Heart left ventricle (tissue), 13 donors: Measurements from ENCODE around the gene MPRIP.

Source experiments
- CTCF ChIP-seq, 12 donors: fragments of 200-600 bp; sonication (generic) in 4 of 12; IDR thresholded peaks; one replicate each; pipeline versions ENCODE4 v1.5.0 to v1.8.0; 2018 to 2022; ENCODE audit warnings: antibody characterized with exemption in 12 of 12, mild to moderate bottlenecking in 5 of 12
- POLR2A ChIP-seq, 2 donors: fragments of 450-650 bp; IDR thresholded peaks; one replicate each; pipeline ENCODE4 v1.6.1; 2017; ENCODE audit warnings: antibody characterized with exemption in 2 of 2, mild to moderate bottlenecking in 2 of 2, moderate library complexity in 2 of 2
- donor health status: ischemic (EF 13 %, LVEDD 7.1; RV severe dilation, severe dysfunction).
- donor health status: DM: no; HTN: yes; CAD: no.
- donor health status: DM: no; HTN: no; CAD: no.
- donor health status: ischemic (EF 25% LVEDD 6.9; RV normal size, moderate dysfunction).
- donor health status: ischemic (EF 25% LVEDD 5.7; RV mildly dilated, moderate dysfunction).
- donor health status: ischemic (EF 35%, LVEDD 5.7; RV mildly dilated, moderate dysfunction).
- donor health status: nonischemic (EF 11% LVEDD 7.7; RV severe dilation, severe dysfunction).
- donor health status: DM: yes; HTN: yes; CAD: no.
- donor health status: PGD.
- donor health status: ischemic (EF 29% LVEDD 5.4; RV normal size, mild dysfunction).
- donor health status: nonischemic (EF 23%, LVEDD 6.1; RV moderate dilation, normal function).

- no peak for TF ChIP-seq CTCF (IDR thresholded peaks at IDR 0.05)
- no peak for TF ChIP-seq POLR2A (IDR thresholded peaks at IDR 0.05)
These were observed 199.4 kb downstream of the MPRIP start for GRCh38 chr17:17241656-17242055.
